ENCODE results near the gene C6orf52. TPM values are rescaled to one million over a fixed set of nuclear protein-coding genes. Genes with fewer than 3 reads are reported as not detected.
A peak's percentile ranks its signal among the peaks of the same experiment; 100 is the strongest.

C6orf52 gene
- total and polyA plus RNA-seq, 2 of the 13 experiments (the other 11 are each of a cell fraction or from before 2014, with no cell fraction given), result 0.50 to 0.53 TPM

DNA sequence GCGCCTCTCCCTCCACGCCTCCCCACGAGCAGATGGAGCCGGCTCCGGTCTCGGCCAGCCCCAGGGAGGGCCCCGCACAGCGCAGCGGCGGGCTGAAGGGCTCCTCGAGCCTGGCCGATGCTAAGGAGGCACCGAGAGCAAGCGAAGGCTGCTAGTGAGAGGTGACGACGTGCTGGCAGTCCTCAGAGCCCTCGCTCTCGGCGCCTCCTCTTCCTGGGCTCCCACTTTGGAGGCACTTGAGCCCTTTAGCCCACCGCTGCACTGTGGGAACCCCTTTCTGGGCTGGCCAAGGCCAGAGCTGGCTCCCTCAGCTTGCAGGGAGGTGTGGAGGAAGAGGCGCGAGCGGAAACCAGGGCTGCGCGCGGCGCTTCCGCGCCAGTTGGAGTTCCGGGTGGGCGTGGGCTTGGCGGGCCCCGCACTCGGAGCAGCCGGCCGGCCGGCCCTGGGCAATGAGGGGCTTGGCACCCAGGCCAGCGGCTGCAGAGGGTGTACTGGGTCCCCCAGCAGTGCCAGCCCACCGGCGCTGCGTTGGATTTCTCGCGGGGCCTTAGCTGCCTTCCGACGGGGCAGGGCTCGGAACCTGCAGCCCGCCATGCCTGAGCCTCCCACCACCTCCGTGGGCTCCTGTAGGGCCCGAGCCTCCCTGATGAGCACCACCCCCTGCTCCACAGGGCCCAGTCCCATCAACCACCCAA lies 26.0 kb upstream of the C6orf52 start (continued):
- TF ChIP-seq SP1 (IDR thresholded peaks at IDR 0.05), result no peak
- TF ChIP-seq SP1 (CRISPR knock-in tag; IDR thresholded peaks at IDR 0.05), result no peak
- TF ChIP-seq ZKSCAN5 (CRISPR knock-in tag; IDR thresholded peaks at IDR 0.05), result no peak
- peak; percentile 59 for TF ChIP-seq HNRNPLL (IDR thresholded peaks at IDR 0.05; ENCODE audit: low read depth, low read length, poor library complexity, severe bottlenecking)
- no peak; the same call in 1 of the 2 replicates for TF ChIP-seq ZBTB3 (CRISPR knock-in tag; IDR thresholded peaks at IDR 0.05; ENCODE audit: borderline replicate concordance, low read depth)
- TF ChIP-seq SNRNP70 (IDR thresholded peaks at IDR 0.05; ENCODE audit: low read depth, low read length), result no peak
- TF ChIP-seq, protein P1, sequence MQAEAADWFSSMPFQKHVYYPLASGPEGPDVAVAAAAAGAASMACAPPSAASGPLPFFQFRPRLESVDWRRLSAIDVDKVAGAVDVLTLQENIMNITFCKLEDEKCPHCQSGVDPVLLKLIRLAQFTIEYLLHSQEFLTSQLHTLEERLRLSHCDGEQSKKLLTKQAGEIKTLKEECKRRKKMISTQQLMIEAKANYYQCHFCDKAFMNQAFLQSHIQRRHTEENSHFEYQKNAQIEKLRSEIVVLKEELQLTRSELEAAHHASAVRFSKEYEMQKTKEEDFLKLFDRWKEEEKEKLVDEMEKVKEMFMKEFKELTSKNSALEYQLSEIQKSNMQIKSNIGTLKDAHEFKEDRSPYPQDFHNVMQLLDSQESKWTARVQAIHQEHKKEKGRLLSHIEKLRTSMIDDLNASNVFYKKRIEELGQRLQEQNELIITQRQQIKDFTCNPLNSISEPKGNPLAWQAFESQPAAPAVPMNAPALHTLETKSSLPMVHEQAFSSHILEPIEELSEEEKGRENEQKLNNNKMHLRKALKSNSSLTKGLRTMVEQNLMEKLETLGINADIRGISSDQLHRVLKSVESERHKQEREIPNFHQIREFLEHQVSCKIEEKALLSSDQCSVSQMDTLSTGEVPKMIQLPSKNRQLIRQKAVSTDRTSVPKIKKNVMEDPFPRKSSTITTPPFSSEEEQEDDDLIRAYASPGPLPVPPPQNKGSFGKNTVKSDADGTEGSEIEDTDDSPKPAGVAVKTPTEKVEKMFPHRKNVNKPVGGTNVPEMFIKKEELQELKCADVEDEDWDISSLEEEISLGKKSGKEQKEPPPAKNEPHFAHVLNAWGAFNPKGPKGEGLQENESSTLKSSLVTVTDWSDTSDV (CRISPR knock-in tag; IDR thresholded peaks at IDR 0.05), result no peak; the same call in 1 of the 2 replicates
- TF ChIP-seq, protein P2, sequence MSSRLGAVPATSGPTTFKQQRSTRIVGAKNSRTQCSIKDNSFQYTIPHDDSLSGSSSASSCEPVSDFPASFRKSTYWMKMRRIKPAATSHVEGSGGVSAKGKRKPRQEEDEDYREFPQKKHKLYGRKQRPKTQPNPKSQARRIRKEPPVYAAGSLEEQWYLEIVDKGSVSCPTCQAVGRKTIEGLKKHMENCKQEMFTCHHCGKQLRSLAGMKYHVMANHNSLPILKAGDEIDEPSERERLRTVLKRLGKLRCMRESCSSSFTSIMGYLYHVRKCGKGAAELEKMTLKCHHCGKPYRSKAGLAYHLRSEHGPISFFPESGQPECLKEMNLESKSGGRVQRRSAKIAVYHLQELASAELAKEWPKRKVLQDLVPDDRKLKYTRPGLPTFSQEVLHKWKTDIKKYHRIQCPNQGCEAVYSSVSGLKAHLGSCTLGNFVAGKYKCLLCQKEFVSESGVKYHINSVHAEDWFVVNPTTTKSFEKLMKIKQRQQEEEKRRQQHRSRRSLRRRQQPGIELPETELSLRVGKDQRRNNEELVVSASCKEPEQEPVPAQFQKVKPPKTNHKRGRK (CRISPR knock-in tag; IDR thresholded peaks at IDR 0.05), result no peak
- TF ChIP-seq PHB2 (IDR thresholded peaks at IDR 0.05; ENCODE audit: partially characterized antibody), result no peak
- TF ChIP-seq, protein P3, sequence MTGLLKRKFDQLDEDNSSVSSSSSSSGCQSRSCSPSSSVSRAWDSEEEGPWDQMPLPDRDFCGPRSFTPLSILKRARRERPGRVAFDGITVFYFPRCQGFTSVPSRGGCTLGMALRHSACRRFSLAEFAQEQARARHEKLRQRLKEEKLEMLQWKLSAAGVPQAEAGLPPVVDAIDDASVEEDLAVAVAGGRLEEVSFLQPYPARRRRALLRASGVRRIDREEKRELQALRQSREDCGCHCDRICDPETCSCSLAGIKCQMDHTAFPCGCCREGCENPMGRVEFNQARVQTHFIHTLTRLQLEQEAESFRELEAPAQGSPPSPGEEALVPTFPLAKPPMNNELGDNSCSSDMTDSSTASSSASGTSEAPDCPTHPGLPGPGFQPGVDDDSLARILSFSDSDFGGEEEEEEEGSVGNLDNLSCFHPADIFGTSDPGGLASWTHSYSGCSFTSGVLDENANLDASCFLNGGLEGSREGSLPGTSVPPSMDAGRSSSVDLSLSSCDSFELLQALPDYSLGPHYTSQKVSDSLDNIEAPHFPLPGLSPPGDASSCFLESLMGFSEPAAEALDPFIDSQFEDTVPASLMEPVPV (CRISPR knock-in tag; IDR thresholded peaks at IDR 0.05), result no peak; the same call in 1 of the 2 replicates
- TF ChIP-seq POGZ (CRISPR knock-in tag; IDR thresholded peaks at IDR 0.05), result no peak
- TF ChIP-seq NR2F6 (IDR thresholded peaks at IDR 0.05), result no peak
- TF ChIP-seq NR2F6 (CRISPR knock-in tag; IDR thresholded peaks at IDR 0.05), result no peak
- TF ChIP-seq ZNF790 (CRISPR knock-in tag; IDR thresholded peaks at IDR 0.05; ENCODE audit: borderline replicate concordance), result peak; percentile 89; the same call in 1 of the 2 replicates
- no peak for TF ChIP-seq NONO (IDR thresholded peaks at IDR 0.05)
- TF ChIP-seq NONO (CRISPR knock-in tag; conservative IDR thresholded peaks at IDR 0.05), result peak; percentile 16; the same call in 1 of the 2 replicates
- TF ChIP-seq, protein P4, sequence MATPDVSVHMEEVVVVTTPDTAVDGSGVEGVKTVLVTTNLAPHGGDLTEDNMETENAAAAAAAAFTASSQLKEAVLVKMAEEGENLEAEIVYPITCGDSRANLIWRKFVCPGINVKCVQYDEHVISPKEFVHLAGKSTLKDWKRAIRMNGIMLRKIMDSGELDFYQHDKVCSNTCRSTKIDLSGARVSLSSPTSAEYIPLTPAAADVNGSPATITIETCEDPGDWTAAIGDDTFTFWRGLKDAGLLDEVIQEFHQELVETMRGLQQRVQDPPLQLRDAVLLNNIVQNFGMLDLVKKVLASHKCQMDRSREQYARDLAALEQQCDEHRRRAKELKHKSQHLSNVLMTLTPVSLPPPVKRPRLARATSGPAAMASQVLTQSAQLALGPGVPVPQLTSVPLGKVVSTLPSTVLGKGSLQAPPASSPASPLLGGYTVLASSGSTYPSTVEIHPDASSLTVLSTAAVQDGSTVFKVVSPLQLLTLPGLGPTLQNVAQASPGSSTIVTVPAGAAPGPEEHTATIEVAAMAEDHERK (CRISPR knock-in tag; IDR thresholded peaks at IDR 0.05; ENCODE audit: low read depth), result no peak
- no peak for TF ChIP-seq ZNF672 (CRISPR knock-in tag; IDR thresholded peaks at IDR 0.05)
- TF ChIP-seq ELF4 (CRISPR knock-in tag; IDR thresholded peaks at IDR 0.05; ENCODE audit: borderline replicate concordance), result no peak
- peak; percentile 36; the same call in 1 of the 2 replicates for TF ChIP-seq SAP130 (CRISPR knock-in tag; IDR thresholded peaks at IDR 0.05; ENCODE audit: low read depth)
- 0 out of 2 replicates have a peak, but pooled peaks have one; percentile 23 for TF ChIP-seq ZNF225 (CRISPR knock-in tag; IDR thresholded peaks at IDR 0.05)
- TF ChIP-seq ZNF34 (CRISPR knock-in tag; IDR thresholded peaks at IDR 0.05; ENCODE audit: borderline replicate concordance), result no peak
- peak; percentile 1; the same call in 1 of the 2 replicates for TF ChIP-seq BCL6 (CRISPR knock-in tag; IDR thresholded peaks at IDR 0.05)
